Kidney epithelial cell (primary cell): ENCODE measurements around the gene LTBP2. TPM values are rescaled to one million over a fixed set of nuclear protein-coding genes. Genes with fewer than 3 reads are reported as not detected.
A peak's percentile ranks its signal among the peaks of the same experiment; 100 is the strongest.

Experiments used
- DNase-seq: peaks from one replicate; pipeline ENCODE4 v3.0.0-alpha.2; 2010; ENCODE audit warnings: low read depth
- H3K27me3 ChIP-seq: 2 replicates; pipeline ENCODE4 v1.6.0; 2011; ENCODE audit warnings: low read length; ENCODE audit not compliant: control insufficient read depth, insufficient read depth
- H3K36me3 ChIP-seq: 2 replicates; pipeline ENCODE4 v1.5.1; 2011; ENCODE audit warnings: low read length; ENCODE audit not compliant: control insufficient read depth, insufficient read depth
- H3K4me3 ChIP-seq: 2 replicates; pipeline ENCODE4 v1.5.1; 2011; ENCODE audit warnings: low read depth, mild to moderate bottlenecking, control low read depth, low read length
- CTCF ChIP-seq: IDR thresholded peaks from 2 replicates; pipeline ENCODE4 v1.5.1; 2011; ENCODE audit warnings: mild to moderate bottlenecking, moderate library complexity, low read length, control low read depth, inconsistent platforms; ENCODE audit not compliant: insufficient read depth, poor library complexity, severe bottlenecking
- total RNA-seq: library from RNA; depleted of rRNA; stranded (reverse); fragments of >200 nt; gene quantifications from 2 replicates; pipeline ENCODE4 v1.2.3, GENCODE V29; 2015

LTBP2 gene
- total RNA-seq, 1 donor from 2014 or later = 69.5 TPM

DNA sequence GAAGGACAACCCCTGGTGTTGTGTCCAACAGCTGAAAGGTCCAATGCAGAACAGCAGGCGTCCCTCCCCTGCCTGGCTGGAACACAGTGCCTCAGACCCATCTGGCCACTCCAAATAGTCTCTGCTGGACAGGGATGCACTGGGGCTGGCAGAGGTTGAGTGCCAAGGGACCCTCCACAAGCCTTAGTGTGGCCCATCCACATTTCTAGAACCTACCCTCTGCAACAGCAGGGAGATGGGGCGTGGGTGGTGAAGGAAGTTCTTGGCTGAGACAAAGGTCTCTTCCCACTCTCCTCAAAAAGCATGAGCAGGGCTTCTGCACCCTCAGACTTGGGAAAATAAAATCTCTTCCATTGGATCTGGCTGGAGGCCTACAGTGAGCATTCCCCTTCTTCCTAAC lies 36.5 kb downstream of the LTBP2 start:
- H3K4me3 ChIP-seq = no peak overlapping the region
- TF ChIP-seq CTCF = no peak
- no peaks in the 10 kb centered on the region for H3K36me3 ChIP-seq
- no peak for DNase-seq
- no peaks in the 10 kb centered on the region for H3K27me3 ChIP-seq

DNA sequence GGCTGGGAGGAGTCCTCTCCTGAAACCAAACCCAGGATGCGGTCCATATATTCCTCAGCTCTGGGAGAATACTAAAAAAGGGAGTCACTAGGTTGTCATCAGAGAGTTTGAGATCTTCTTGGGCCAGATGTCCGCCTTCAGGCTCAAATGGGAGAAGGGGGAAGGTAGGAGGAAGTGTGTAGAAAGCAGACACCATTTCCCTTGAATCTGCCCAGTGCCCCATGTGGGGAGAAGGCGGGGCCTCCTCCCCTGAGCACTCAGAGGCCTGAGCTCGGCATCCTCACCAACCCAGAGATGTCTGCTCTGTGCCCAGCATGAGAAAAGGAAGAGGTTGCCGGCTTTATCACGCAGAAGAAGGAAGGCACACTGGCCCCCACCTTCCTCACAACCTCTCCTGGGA lies 37.3 kb downstream of the LTBP2 start:
- DNase-seq = no peak
- no peak for TF ChIP-seq CTCF
- H3K27me3 ChIP-seq = no peaks in the 10 kb centered on the region
- H3K36me3 ChIP-seq = no peaks in the 10 kb centered on the region
- H3K4me3 ChIP-seq = no peak overlapping the region

DNA sequence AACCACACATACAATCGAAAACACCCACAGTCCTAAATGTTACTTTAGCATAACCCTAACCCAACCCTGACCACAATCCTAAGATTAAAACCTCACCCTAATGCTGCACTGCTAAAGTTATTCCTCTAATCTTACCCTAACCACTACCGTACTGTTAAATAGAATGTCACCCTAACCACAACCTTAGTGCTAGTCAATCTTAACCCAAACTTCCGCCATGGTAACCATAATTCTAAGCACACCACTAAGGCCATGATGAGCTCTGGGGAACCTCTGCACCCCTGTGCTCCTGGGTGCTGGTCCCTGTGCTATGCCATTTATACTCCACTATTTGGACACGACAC lies 38.0 kb downstream of the LTBP2 start:
- no peaks in the 10 kb centered on the region for H3K27me3 ChIP-seq
- TF ChIP-seq CTCF = no peak
- no peaks in the 10 kb centered on the region for H3K36me3 ChIP-seq
- no peak overlapping the region for H3K4me3 ChIP-seq
- no peak for DNase-seq

DNA sequence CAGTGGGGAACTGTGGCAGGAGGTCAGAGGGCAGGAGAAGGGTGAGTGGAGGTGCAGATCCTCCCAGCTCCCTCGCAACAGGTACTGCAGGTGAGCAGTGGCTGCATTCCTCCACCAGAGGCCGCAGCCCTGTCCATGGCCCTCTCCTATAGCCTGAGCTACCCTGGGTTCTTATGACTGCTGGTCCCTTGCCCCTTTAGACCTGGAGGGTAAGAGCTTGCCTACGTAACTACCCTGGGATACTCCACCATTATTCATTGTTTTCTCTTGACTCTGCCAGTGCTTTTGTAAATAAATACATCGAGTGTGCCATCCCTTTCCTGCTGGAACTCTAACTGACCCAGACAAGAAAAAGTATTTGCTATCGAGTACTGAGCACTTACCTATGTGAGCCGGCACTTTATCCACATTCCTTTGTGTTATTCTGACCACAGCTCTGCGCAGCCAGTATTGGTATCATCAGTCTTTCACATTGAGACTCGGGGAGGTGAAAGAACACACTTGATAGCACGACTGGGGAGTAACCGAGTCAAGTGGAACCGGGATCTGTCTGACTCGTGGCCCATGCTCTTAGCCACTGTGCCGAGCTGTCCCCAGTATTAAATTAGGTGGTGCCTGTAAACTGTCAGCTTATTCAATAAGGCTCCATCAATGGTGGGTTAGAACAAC lies 38.5 kb downstream of the LTBP2 start:
- Histone ChIP-seq H3K4me3 (no peak overlapping the region), H3K36me3 (no peaks in the 10 kb centered on the region), H3K27me3 (no peaks in the 10 kb centered on the region)
- TF ChIP-seq CTCF = peak; percentile 73
- no peak for DNase-seq

DNA sequence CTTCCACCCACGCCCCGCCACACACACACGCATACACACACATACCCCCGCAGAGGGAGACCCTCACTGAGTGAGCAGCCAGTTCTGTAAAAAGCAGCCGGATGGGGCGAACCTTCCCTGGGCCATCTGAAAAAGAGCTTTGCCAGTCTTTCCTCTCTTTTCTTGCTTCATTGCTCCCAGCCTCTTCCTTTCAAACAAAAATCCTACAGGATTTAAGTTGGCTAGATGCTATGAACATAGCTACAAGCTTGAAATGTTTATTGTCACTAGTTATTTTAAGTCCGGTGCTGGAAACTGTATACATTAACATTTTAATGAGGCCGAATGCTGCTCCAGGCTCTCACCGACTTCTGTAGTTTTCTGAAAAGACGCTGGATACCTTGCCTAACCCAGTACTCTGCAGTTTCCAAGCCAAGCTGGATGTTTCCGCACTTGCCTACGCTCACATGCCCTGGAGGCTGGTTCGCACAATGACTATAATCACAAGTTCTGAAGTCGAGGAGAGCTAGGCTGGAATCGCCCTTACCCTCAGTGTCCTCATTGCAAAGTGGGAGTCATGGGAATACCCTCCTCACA lies 39.2 kb downstream of the LTBP2 start:
- Histone ChIP-seq H3K4me3 (peak overlapping the region; percentile 24), H3K36me3 (no peaks in the 10 kb centered on the region), H3K27me3 (no peaks in the 10 kb centered on the region)
- no peak for TF ChIP-seq CTCF
- DNase-seq = no peak
